ENCODE measurements around the gene TRRAP. TPM values are rescaled to one million over a fixed set of nuclear protein-coding genes. Genes with fewer than 3 reads are reported as not detected.

Gene TRRAP
- total RNA-seq, 1 donor from 2014 or later, result 35.6 TPM

GRCh38 chr7:99008921-99009530, 130.7 kb downstream of the TRRAP start:
- Histone ChIP-seq H3K36me3 (peaks cover 93% of the 10 kb centered on the region), H3K9me3 (no peaks in the 10 kb centered on the region), H3K4me1 (peaks cover 6% of the 10 kb centered on the region), H3K4me3 (no peak overlapping the region), H3K27ac (no peak overlapping the region), H3K27me3 (no peaks in the 10 kb centered on the region)
- intact Hi-C loops (cut with DNase I), result no loop called here
- no peak for ATAC-seq
- DNase-seq, result no peak
- TF ChIP-seq CTCF (IDR thresholded peaks at IDR 0.05), result no peak

GRCh38 chr7:99010281-99010680, 131.9 kb downstream of the TRRAP start:
- H3K4me3 ChIP-seq, result no peak overlapping the region
- no peak for TF ChIP-seq CTCF (IDR thresholded peaks at IDR 0.05)
- no peak overlapping the region for H3K27ac ChIP-seq
- peaks cover 95% of the 10 kb centered on the region for H3K36me3 ChIP-seq
- H3K9me3 ChIP-seq, result no peaks in the 10 kb centered on the region
- ATAC-seq, result no peak
- no peak for DNase-seq
- no peaks in the 10 kb centered on the region for H3K4me1 ChIP-seq
- intact Hi-C loops (cut with DNase I), result no loop called here
- no peaks in the 10 kb centered on the region for H3K27me3 ChIP-seq

- peaks cover 95% of the 10 kb centered on the region for H3K36me3 ChIP-seq
- intact Hi-C loops (cut with DNase I), result no loop called here
- DNase-seq, result no peak
Observed at GRCh38 chr7:99011341-99011705, 133.0 kb downstream of the TRRAP start.

GRCh38 chr7:99011706-99012404, 133.5 kb downstream of the TRRAP start:
- Histone ChIP-seq H3K27me3 (no peaks in the 10 kb centered on the region), H3K9me3 (no peaks in the 10 kb centered on the region), H3K4me1 (no peaks in the 10 kb centered on the region), H3K36me3 (peaks cover 90% of the 10 kb centered on the region), H3K27ac (no peak overlapping the region), H3K4me3 (no peak overlapping the region)
- intact Hi-C loops (cut with DNase I), result no loop called here
- ATAC-seq (no peak), DNase-seq (no peak)
- TF ChIP-seq CTCF (IDR thresholded peaks at IDR 0.05), result no peak

More at GRCh38 chr7:99011341-99011705, 133.0 kb downstream of the TRRAP start:
- Histone ChIP-seq H3K4me3 (no peak overlapping the region), H3K4me1 (no peaks in the 10 kb centered on the region), H3K9me3 (no peaks in the 10 kb centered on the region), H3K27me3 (no peaks in the 10 kb centered on the region), H3K27ac (no peak overlapping the region)
- no peak for TF ChIP-seq CTCF (IDR thresholded peaks at IDR 0.05)
- ATAC-seq, result no peak

GRCh38 chr7:99012722-99013121, 134.4 kb downstream of the TRRAP start:
- no peak for TF ChIP-seq CTCF (IDR thresholded peaks at IDR 0.05)
- ATAC-seq (no peak), DNase-seq (no peak)
- Histone ChIP-seq H3K4me1 (no peaks in the 10 kb centered on the region), H3K27me3 (no peaks in the 10 kb centered on the region), H3K4me3 (no peak overlapping the region), H3K9me3 (no peaks in the 10 kb centered on the region), H3K27ac (no peak overlapping the region), H3K36me3 (peaks cover 82% of the 10 kb centered on the region)
- intact Hi-C loops (cut with DNase I), result no loop called here
